HG03135 (cell line): ENCODE results near the gene LRRTM4.

Experiments
- ATAC-seq: cut with Tn5 transposase; IDR thresholded peaks from one replicate; pipeline ENCODE4 v1.9.1; 2021; ENCODE audit warnings: mild to moderate bottlenecking, moderate library complexity; ENCODE audit not compliant: unreplicated experiment

Gene LRRTM4

GRCh38 chr2:77521931-77522470 is at the start of gene LRRTM4:
Gene LRRTM4 (minus strand): TSS chr2:77522376.
- no peak for ATAC-seq

GRCh38 chr2:77571545-77571944 is 49.4 kb upstream of the LRRTM4 start:
- ATAC-seq: no peak

- ATAC-seq: no peak
Measured at GRCh38 chr2:77567723-77568122, 45.5 kb upstream of the LRRTM4 start.

GRCh38 chr2:77566582-77566981 is 44.4 kb upstream of the LRRTM4 start:
- ATAC-seq: no peak

GRCh38 chr2:77566131-77566530 is 44.0 kb upstream of the LRRTM4 start:
- ATAC-seq: no peak

- no peak for ATAC-seq
Measured at GRCh38 chr2:77552956-77553355, 30.8 kb upstream of the LRRTM4 start.

- ATAC-seq: no peak
Measured at GRCh38 chr2:77538031-77538430, 15.9 kb upstream of the LRRTM4 start.

GRCh38 chr2:77522888-77523287 is 712 bp upstream of the LRRTM4 start:
- no peak for ATAC-seq

- ATAC-seq: no peak
Measured at GRCh38 chr2:77521548-77521891, 656 bp downstream of the LRRTM4 start.

GRCh38 chr2:77520641-77521547 is 1.3 kb downstream of the LRRTM4 start:
- ATAC-seq: no peak

- ATAC-seq: no peak
Measured at GRCh38 chr2:77519888-77520506, 2.2 kb downstream of the LRRTM4 start.

GRCh38 chr2:77519164-77519887 is 2.9 kb downstream of the LRRTM4 start:
- no peak for ATAC-seq

GRCh38 chr2:77518311-77518710 is 3.9 kb downstream of the LRRTM4 start:
- no peak for ATAC-seq

GRCh38 chr2:77513191-77513590 is 9.0 kb downstream of the LRRTM4 start:
- no peak for ATAC-seq

GRCh38 chr2:77512507-77512906 is 9.7 kb downstream of the LRRTM4 start:
- no peak for ATAC-seq

GRCh38 chr2:77508511-77508910 is 13.7 kb downstream of the LRRTM4 start:
- ATAC-seq: no peak

- no peak for ATAC-seq
Measured at GRCh38 chr2:77507657-77508056, 14.5 kb downstream of the LRRTM4 start.

- no peak for ATAC-seq
Measured at GRCh38 chr2:77488141-77488540, 34.0 kb downstream of the LRRTM4 start.

- ATAC-seq: no peak
Measured at GRCh38 chr2:77487074-77487803, 34.9 kb downstream of the LRRTM4 start.

GRCh38 chr2:77484026-77484425 is 38.1 kb downstream of the LRRTM4 start:
- ATAC-seq: no peak

- ATAC-seq: no peak
Measured at GRCh38 chr2:77479895-77480294, 42.3 kb downstream of the LRRTM4 start.
